Testis (tissue), 3 donors: Measurements from ENCODE around the gene KRT81. TPM values are rescaled to one million over a fixed set of nuclear protein-coding genes. Genes with fewer than 3 reads are reported as not detected.
"Not testable (repeated sequence)": the region's sequence is repeated elsewhere in the genome, so short reads cannot be mapped to it uniquely, and the experiment has no call there.

Source experiments
- DNase-seq: peaks from one replicate; pipeline ENCODE4 v3.0.0-alpha.2; 2019
- H3K27ac ChIP-seq, 2 donors: fragments of 200-600 bp; sonication (generic); one replicate each; pipeline ENCODE4 v1.5.1; 2019
- H3K27me3 ChIP-seq: fragments of 200-600 bp; sonication (generic); one replicate; pipeline ENCODE4 v1.5.1; 2019
- H3K36me3 ChIP-seq: fragments of 200-600 bp; sonication (generic); one replicate; pipeline ENCODE4 v1.5.1; 2017; ENCODE audit warnings: low read depth; ENCODE audit errors: missing control alignments
- H3K4me1 ChIP-seq: fragments of 200-600 bp; sonication (generic); one replicate; pipeline ENCODE4 v1.5.1; 2019
- H3K4me3 ChIP-seq, 2 donors: fragments of 200-600 bp; sonication (generic); one replicate each; pipeline ENCODE4 v1.5.1; 2017 to 2019
- H3K9me3 ChIP-seq: fragments of 200-600 bp; sonication (generic); one replicate; pipeline ENCODE4 v1.5.1; 2017
- POLR2A ChIP-seq: fragments of 450-650 bp; IDR thresholded peaks from one replicate; pipeline ENCODE4 v1.6.1; 2017; ENCODE audit warnings: antibody characterized with exemption, mild to moderate bottlenecking, moderate library complexity
- WGBS, 2 donors: methylation state at CpG; one replicate each; pipeline ENCODE4 v1.1.5; 2018; 5-methylcytosine and 5-hydroxymethylcytosine counted together
- intact Hi-C: fragments of 100-400 bp; cut with DNase I; formaldehyde crosslinking; loops from one replicate; pipeline ENCODE4 v1.15.1; 2023; ENCODE audit warnings: low total_unique reads
- polyA plus RNA-seq: library from polyadenylated mRNA; stranded (reverse); fragments of 350-450 nt; fragmentation: Illumina TruSeq; extraction: RNeasy Lipid Tissue Mini Kit (QIAGEN cat#74804); gene quantifications from one replicate; pipeline ENCODE4 v1.2.3, GENCODE V29; 2014; ENCODE audit warnings: low read depth, low replicate concordance; ENCODE audit not compliant: insufficient read depth
- total RNA-seq, 2 donors: library from RNA; depleted of rRNA; stranded (reverse); fragments of >200 nt; gene quantifications; one replicate each; pipeline ENCODE4 v1.2.3, GENCODE V29; 2016
- TF ChIP-seq, protein P1 (sequence below), 3 experiments: fragments of 450-650 bp in 2 of 3; fragments of 200-600 bp in 1 of 3; sonication (generic) in 1 of 3; IDR thresholded peaks; one replicate each; pipeline ENCODE4 v1.5.1; 2016 to 2019; ENCODE audit warnings: antibody characterized with exemption in 3 of 3, mild to moderate bottlenecking in 2 of 3, moderate library complexity in 1 of 3

The KRT81 gene
- total and polyA plus RNA-seq, 3 donors from 2014 or later, result 0.74 TPM; not detected in 2

- H3K27ac ChIP-seq, result no peak overlapping the region
- no peaks in the 10 kb centered on the region for H3K36me3 ChIP-seq
- no peaks in the 10 kb centered on the region for H3K9me3 ChIP-seq
- H3K4me1 ChIP-seq, result no peaks in the 10 kb centered on the region
- H3K27me3 ChIP-seq, result no peaks in the 10 kb centered on the region
- H3K4me3 ChIP-seq, result no peak overlapping the region
- TF ChIP-seq, protein P1, sequence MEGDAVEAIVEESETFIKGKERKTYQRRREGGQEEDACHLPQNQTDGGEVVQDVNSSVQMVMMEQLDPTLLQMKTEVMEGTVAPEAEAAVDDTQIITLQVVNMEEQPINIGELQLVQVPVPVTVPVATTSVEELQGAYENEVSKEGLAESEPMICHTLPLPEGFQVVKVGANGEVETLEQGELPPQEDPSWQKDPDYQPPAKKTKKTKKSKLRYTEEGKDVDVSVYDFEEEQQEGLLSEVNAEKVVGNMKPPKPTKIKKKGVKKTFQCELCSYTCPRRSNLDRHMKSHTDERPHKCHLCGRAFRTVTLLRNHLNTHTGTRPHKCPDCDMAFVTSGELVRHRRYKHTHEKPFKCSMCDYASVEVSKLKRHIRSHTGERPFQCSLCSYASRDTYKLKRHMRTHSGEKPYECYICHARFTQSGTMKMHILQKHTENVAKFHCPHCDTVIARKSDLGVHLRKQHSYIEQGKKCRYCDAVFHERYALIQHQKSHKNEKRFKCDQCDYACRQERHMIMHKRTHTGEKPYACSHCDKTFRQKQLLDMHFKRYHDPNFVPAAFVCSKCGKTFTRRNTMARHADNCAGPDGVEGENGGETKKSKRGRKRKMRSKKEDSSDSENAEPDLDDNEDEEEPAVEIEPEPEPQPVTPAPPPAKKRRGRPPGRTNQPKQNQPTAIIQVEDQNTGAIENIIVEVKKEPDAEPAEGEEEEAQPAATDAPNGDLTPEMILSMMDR (IDR thresholded peaks at IDR 0.05), result no peak
- TF ChIP-seq POLR2A, result no peak
- WGBS, 2 donors, result 89 to 96% methylated on average over 3 of the region's 3 CpGs
- intact Hi-C loops, result no loop called here
- no peak for DNase-seq
Observed at GRCh38 chr12:52262286-52262685, 29.0 kb downstream of the KRT81 start.

- no peaks in the 10 kb centered on the region for H3K9me3 ChIP-seq
- no peaks in the 10 kb centered on the region for H3K4me1 ChIP-seq
- TF ChIP-seq, protein P1 (IDR thresholded peaks at IDR 0.05), result no peak
- TF ChIP-seq POLR2A, result no peak
- DNase-seq, result no peak
- no peaks in the 10 kb centered on the region for H3K27me3 ChIP-seq
- intact Hi-C loops, result no loop called here
- WGBS, 2 donors, result 58 to 62% methylated on average over 1 of the region's 1 CpG
- H3K4me3 ChIP-seq, result no peak overlapping the region
- H3K27ac ChIP-seq, result no peak overlapping the region
- no peaks in the 10 kb centered on the region for H3K36me3 ChIP-seq
Observed at GRCh38 chr12:52261208-52261484, 30.2 kb downstream of the KRT81 start.

DNA sequence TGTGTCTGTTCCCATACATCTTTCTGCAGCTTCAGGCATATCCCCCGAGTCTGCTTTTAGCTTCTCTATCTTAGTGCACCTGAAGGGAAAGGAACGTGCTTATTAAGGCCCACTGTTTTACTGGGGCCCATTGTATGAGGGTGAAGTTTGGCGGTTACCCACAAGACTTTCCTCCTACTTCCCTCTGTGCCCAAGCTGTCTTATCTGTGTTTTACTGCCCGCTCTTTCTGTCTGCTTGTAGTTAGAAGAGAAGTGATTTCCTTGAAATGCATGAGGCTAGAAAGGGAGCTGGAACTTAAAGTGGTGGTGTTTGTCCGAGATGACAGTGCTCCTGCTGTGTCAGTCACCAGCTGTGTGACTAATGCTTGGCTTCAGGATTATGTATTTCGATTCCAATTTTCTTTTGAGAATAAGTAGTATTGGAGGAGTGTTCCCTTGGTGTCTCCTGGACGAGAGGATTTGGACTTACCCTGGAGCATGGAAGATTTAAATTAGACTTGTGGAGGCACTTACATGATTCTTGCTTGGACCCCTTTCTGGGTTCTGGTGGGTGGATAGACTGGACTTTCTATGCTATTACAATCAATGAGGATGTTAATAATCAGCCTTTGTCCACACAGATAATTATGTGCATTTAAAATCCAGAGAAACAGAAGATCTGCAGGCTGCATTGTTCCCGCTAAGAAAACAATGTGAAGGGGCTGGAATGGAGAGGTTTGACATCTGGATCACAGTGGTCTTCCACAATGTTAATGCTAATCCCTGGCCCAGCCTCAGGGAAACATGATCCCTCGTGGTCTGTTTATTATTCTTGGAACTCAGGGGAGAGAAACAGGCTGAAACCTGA is 30.8 kb downstream of the KRT81 start:
- intact Hi-C loops, result no loop called here
- H3K36me3 ChIP-seq, result no peaks in the 10 kb centered on the region
- WGBS, 2 donors, result 67 to 68% methylated on average over 9 of the region's 9 CpGs
- no peak overlapping the region for H3K27ac ChIP-seq
- H3K4me3 ChIP-seq, result no peak overlapping the region
- DNase-seq, result no peak
- no peaks in the 10 kb centered on the region for H3K9me3 ChIP-seq
- H3K27me3 ChIP-seq, result no peaks in the 10 kb centered on the region
- TF ChIP-seq POLR2A, result no peak
- H3K4me1 ChIP-seq, result no peaks in the 10 kb centered on the region

DNA sequence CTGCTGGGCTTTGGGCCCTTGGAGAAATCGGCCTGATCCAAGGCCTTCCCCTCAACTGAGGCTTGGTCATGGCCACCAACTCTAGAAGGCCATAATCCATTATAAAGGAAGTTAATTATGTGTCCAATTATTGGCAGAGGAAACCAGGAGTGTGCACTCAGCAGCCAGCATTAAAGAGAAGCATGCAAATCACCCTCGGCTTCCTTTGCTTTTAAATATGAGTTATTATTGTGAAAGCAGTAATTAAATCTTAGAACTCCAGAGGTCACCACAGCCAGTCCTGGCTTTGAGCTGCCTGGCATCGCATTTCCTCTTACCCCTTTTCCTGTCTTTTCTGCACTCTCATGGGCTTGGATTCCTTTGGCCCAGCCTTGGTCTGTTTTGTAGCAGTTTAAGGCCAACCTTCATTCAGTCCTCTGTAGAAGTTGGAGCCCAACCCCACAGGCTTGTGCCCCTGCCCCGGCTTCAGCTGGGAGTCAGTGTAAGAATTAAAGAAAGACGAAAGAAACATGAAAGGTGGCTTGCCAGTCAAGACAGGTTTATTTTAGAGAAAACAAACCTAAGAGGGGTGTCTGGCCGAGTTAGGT is 31.6 kb downstream of the KRT81 start:
- WGBS, 2 donors, result 78 to 86% methylated on average over 6 of the region's 6 CpGs
- Histone ChIP-seq H3K9me3 (no peaks in the 10 kb centered on the region), H3K4me1 (no peaks in the 10 kb centered on the region), H3K27ac (no peak overlapping the region), H3K27me3 (no peaks in the 10 kb centered on the region), H3K36me3 (no peaks in the 10 kb centered on the region), H3K4me3 (no peak overlapping the region)
- intact Hi-C loops, result no loop called here
- TF ChIP-seq, protein P1 (IDR thresholded peaks at IDR 0.05), result no peak
- TF ChIP-seq POLR2A, result no peak
- no peak for DNase-seq

DNA sequence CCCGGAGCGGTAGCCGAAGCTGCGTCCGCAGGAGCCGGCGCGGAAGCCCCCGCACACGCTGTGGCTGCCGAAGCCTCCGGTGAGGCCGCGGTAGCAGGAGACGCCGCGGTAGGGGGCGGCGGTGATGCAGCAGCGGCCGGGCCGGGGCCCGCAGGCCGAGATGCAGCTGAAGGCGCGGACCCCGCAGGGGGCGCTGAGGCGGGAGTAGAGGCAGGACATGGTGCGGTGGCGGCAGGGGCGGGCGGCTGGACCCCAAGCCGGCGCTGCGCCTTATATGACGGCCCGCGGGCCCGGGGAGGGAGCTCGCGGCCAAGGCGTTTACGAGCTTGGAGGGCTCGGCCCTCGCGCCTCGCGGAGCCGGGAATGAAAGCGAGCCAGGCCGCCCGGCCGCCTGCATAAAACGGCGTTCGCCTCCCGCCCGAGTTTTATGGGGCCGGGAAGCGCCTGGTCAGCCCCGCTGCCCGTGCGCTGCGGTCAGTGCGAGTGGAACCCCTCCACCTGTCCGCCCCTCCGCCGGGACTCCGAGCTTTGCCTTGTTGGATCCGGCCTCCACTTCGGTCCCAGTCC is 32.9 kb downstream of the KRT81 start:
- H3K4me1 ChIP-seq, result no peaks in the 10 kb centered on the region
- no peaks in the 10 kb centered on the region for H3K36me3 ChIP-seq
- intact Hi-C loops, result no loop called here
- no peak overlapping the region for H3K27ac ChIP-seq
- 4% methylated on average over 25 of the region's 72 CpGs; no CpG with 5 or more reads in 1 of the 2 donors for whole genome bisulfite sequencing, 2 donors
- no peaks in the 10 kb centered on the region for H3K9me3 ChIP-seq
- DNase-seq, result peak; percentile 21
- TF ChIP-seq, protein P1 (IDR thresholded peaks at IDR 0.05), result no peak
- no peak for TF ChIP-seq POLR2A
- no peaks in the 10 kb centered on the region for H3K27me3 ChIP-seq
- H3K4me3 ChIP-seq, result peak overlapping the region; percentile 15 to 43

- DNase-seq, H3K27ac ChIP-seq, H3K4me1 ChIP-seq, intact Hi-C loops, H3K36me3 ChIP-seq, H3K27me3 ChIP-seq, H3K9me3 ChIP-seq: not testable (repeated sequence)
- H3K4me3 ChIP-seq, result peak overlapping the region in 1 of 2 donors; percentile 43
- 46 to 52% methylated on average over 8 to 13 of the region's 13 CpGs for WGBS, 2 donors
Observed at GRCh38 chr12:52257922-52258321, 33.4 kb downstream of the KRT81 start.
